ENCODE data around the gene GCHFR. TPM values are rescaled to one million over a fixed set of nuclear protein-coding genes. Genes with fewer than 3 reads are reported as not detected.

The GCHFR gene
- 13.0 TPM for total RNA-seq

- peak; percentile 39 for ATAC-seq
Measured at GRCh38 chr15:40763801-40764628, at the start of gene GCHFR. Gene GCHFR, plus strand, starts transcription at chr15:40764068. Its CDS starts 113 bp downstream, at chr15:40764181.

GRCh38 chr15:40714144-40714543 lies 49.7 kb upstream of the GCHFR start:
- ATAC-seq, result no peak

- ATAC-seq, result no peak
Measured at GRCh38 chr15:40716165-40716564, 47.7 kb upstream of the GCHFR start.

- ATAC-seq, result no peak
Measured at GRCh38 chr15:40721701-40722100, 42.2 kb upstream of the GCHFR start.

GRCh38 chr15:40722354-40722753 lies 41.5 kb upstream of the GCHFR start:
- ATAC-seq, result no peak

- ATAC-seq, result no peak
Measured at GRCh38 chr15:40722934-40723333, 40.9 kb upstream of the GCHFR start.

GRCh38 chr15:40723919-40724318 lies 39.9 kb upstream of the GCHFR start:
- no peak for ATAC-seq

GRCh38 chr15:40731034-40731433 lies 32.8 kb upstream of the GCHFR start:
- no peak for ATAC-seq

- no peak for ATAC-seq
Measured at GRCh38 chr15:40736575-40736974, 27.3 kb upstream of the GCHFR start.

GRCh38 chr15:40737048-40737447 lies 26.8 kb upstream of the GCHFR start:
- ATAC-seq, result no peak

GRCh38 chr15:40739047-40739446 lies 24.8 kb upstream of the GCHFR start:
- ATAC-seq, result no peak

- ATAC-seq, result no peak
Measured at GRCh38 chr15:40739854-40740253, 24.0 kb upstream of the GCHFR start.

GRCh38 chr15:40743485-40743901 lies 20.4 kb upstream of the GCHFR start:
- ATAC-seq, result no peak

- peak; percentile 50 for ATAC-seq
Measured at GRCh38 chr15:40743921-40744814, 19.7 kb upstream of the GCHFR start.

GRCh38 chr15:40744815-40745152 lies 19.1 kb upstream of the GCHFR start:
- ATAC-seq, result no peak

- ATAC-seq, result no peak
Measured at GRCh38 chr15:40746916-40747418, 16.9 kb upstream of the GCHFR start.

GRCh38 chr15:40747685-40748631 lies 15.9 kb upstream of the GCHFR start:
- ATAC-seq, result no peak

- no peak for ATAC-seq
Measured at GRCh38 chr15:40749151-40749630, 14.7 kb upstream of the GCHFR start.

GRCh38 chr15:40750885-40751284 lies 13.0 kb upstream of the GCHFR start:
- ATAC-seq, result no peak

GRCh38 chr15:40751745-40752144 lies 12.1 kb upstream of the GCHFR start:
- no peak for ATAC-seq

GRCh38 chr15:40754574-40754882 lies 9.3 kb upstream of the GCHFR start:
- ATAC-seq, result peak; percentile 62
